GM18951 (cell line): ENCODE data around the gene EMP2.
"Not testable (repeated sequence)": the region's sequence is repeated elsewhere in the genome, so short reads cannot be mapped to it uniquely, and the experiment has no call there.

Source experiments
- POLR2A ChIP-seq: IDR thresholded peaks from 4 replicates; pipeline ENCODE4 v1.6.1; 2011; ENCODE audit warnings: mild to moderate bottlenecking; ENCODE audit not compliant: insufficient read length, insufficient read depth; ENCODE audit errors: extremely low read depth
- in situ Hi-C: fragments of 300-500 bp; cut with MboI; formaldehyde crosslinking; loops from one replicate; pipeline ENCODE4 v1.12.0; 2022; ENCODE audit warnings: low sequenced_read_pairs, mixed read lengths, inconsistent platforms; ENCODE audit not compliant: unreplicated experiment

Gene EMP2

GRCh38 chr16:10579965-10580882 is at the start of gene EMP2:
Gene EMP2 (minus strand): TSS chr16:10580598. CDS start chr16:10547617, 32,981 bp downstream.
- no peak for TF ChIP-seq POLR2A
- in situ Hi-C loops = no loop called here

- in situ Hi-C loops = no loop called here
- no peak for TF ChIP-seq POLR2A
Measured at GRCh38 chr16:10629592-10629963, 49.2 kb upstream of the EMP2 start.

- TF ChIP-seq POLR2A = no peak
- in situ Hi-C loops = no loop called here
Measured at GRCh38 chr16:10625595-10626357, 45.4 kb upstream of the EMP2 start.

- in situ Hi-C loops = no loop called here
- no peak for TF ChIP-seq POLR2A
Measured at GRCh38 chr16:10624527-10624926, 44.1 kb upstream of the EMP2 start.

GRCh38 chr16:10623059-10623458 is 42.7 kb upstream of the EMP2 start:
- in situ Hi-C loops = no loop called here
- TF ChIP-seq POLR2A = no peak

GRCh38 chr16:10622036-10622921 is 41.9 kb upstream of the EMP2 start:
- TF ChIP-seq POLR2A = no peak
- in situ Hi-C loops = no loop called here

- in situ Hi-C loops = not testable (repeated sequence)
Measured at GRCh38 chr16:10621216-10621949, 41.0 kb upstream of the EMP2 start.

GRCh38 chr16:10620120-10620519 is 39.7 kb upstream of the EMP2 start:
- in situ Hi-C loops = no loop called here
- no peak for TF ChIP-seq POLR2A

GRCh38 chr16:10619271-10619849 is 39.0 kb upstream of the EMP2 start:
- in situ Hi-C loops = no loop called here
- TF ChIP-seq POLR2A = no peak

GRCh38 chr16:10618710-10619209 is 38.4 kb upstream of the EMP2 start:
- no peak for TF ChIP-seq POLR2A
- in situ Hi-C loops = no loop called here

- in situ Hi-C loops = no loop called here
- TF ChIP-seq POLR2A = no peak
Measured at GRCh38 chr16:10617662-10618420, 37.4 kb upstream of the EMP2 start.
